HG03159 (cell line): ENCODE results near the gene SMC6.

ENCODE experiments used
- ATAC-seq: cut with Tn5 transposase; IDR thresholded peaks from one replicate; pipeline ENCODE4 v1.9.1; 2021; ENCODE audit warnings: mild to moderate bottlenecking, moderate library complexity; ENCODE audit not compliant: unreplicated experiment

SMC6 gene

GRCh38 chr2:17625446-17625845 is 128.2 kb downstream of the SMC6 start:
- no peak for ATAC-seq

DNA sequence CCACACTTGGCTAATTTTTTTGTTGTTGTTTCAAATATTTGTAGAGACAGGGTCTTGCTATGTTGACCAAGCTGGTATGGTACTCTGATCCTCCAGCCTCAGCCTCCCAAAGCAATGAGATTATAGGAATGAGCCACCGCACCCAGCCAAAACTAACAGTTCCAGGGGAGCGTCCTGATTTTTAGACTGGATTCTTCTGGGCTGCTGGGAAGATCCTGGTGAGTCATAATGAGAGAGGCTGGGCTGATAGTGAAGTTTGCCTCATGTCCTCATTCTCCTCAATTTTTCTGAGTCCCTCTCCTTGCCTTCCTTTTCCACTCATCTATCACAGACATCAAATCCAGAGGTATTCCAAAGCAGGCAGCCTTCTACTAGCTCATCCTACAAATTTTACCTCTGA is 131.8 kb downstream of the SMC6 start:
- no peak for ATAC-seq

- no peak for ATAC-seq
Measured at GRCh38 chr2:17620841-17621240, 132.8 kb downstream of the SMC6 start.

DNA sequence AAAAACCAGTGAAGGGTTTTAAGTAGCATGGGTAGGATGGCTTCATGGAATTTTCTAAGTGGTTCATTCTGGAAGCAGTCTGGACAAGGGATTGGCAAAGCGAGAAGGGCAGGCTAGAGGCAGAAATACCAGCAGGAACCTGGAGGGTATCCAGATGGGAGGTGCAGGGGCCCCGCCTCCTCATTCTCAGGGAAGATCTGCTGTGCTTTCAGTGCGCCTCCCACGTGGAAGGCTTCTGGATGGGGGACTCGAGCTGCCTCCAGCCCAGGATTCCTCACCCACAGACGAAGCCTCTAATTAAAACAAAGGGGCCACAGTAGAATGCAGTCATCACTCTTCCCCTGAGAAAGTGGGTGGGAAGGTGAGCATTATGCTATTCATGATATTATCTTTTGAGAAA is 133.3 kb downstream of the SMC6 start:
- ATAC-seq = no peak

DNA sequence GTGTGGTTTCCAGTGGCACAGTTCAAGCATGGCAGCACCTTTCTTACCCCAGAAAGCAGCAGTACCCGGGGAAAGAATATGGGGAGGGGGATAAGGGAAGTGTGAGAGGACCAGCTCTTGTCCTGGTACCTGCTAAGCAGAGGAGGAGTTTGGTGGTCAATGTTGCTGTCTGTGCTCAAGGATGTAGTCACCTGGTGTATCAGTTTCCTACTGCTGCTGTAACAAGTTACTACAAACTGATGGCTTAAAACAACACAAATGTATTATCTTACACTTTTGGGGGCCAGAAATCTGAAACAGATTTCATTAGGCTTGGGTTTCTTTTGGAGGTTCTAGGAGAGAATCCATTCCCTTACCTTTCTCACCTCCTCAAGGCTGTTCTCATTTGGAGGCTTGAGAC is 135.7 kb downstream of the SMC6 start:
- ATAC-seq = no peak

GRCh38 chr2:17617516-17617915 is 136.1 kb downstream of the SMC6 start:
- ATAC-seq = no peak

GRCh38 chr2:17616405-17616804 is 137.2 kb downstream of the SMC6 start:
- no peak for ATAC-seq

- ATAC-seq = no peak
Measured at GRCh38 chr2:17615728-17616351, 137.8 kb downstream of the SMC6 start.

GRCh38 chr2:17615147-17615546 is 138.5 kb downstream of the SMC6 start:
- no peak for ATAC-seq

DNA sequence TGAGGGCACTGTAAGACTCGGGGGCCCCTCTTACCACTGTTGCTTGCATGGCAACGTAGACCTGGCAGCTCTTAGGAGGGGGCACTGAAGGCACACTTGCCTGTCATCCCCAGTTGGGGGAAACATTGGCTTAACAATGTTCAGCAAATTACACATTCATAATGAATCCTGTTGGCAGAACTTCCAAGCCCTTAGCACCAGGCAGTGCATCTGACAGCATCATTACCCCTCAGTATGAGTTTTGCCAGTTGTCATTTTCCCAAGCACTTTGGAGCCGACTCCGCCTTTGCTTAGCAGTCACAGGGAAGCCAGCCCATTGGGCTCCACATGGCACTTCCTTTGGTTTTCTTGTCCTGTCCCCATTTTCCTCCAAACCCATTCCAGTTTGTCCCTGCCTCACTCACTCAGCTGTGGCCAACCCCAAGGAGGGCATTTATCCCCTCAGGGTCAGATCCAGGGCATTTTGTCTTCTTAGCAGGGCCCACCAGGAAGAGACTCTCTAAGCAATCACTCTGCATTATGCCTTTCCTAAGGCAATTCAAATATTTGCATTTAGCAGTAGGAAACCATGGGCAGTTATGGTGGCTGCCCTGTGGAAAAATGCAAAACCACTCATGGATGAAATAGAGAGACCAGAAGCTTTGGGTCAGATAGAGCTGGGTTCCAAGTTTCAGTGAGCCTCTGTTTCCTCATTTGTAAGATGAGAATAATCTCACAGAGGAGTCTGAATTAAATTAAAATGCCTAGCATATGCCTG is 139.3 kb downstream of the SMC6 start:
- no peak for ATAC-seq
